Measurements from ENCODE around the gene COL20A1.

Gene COL20A1

DNA sequence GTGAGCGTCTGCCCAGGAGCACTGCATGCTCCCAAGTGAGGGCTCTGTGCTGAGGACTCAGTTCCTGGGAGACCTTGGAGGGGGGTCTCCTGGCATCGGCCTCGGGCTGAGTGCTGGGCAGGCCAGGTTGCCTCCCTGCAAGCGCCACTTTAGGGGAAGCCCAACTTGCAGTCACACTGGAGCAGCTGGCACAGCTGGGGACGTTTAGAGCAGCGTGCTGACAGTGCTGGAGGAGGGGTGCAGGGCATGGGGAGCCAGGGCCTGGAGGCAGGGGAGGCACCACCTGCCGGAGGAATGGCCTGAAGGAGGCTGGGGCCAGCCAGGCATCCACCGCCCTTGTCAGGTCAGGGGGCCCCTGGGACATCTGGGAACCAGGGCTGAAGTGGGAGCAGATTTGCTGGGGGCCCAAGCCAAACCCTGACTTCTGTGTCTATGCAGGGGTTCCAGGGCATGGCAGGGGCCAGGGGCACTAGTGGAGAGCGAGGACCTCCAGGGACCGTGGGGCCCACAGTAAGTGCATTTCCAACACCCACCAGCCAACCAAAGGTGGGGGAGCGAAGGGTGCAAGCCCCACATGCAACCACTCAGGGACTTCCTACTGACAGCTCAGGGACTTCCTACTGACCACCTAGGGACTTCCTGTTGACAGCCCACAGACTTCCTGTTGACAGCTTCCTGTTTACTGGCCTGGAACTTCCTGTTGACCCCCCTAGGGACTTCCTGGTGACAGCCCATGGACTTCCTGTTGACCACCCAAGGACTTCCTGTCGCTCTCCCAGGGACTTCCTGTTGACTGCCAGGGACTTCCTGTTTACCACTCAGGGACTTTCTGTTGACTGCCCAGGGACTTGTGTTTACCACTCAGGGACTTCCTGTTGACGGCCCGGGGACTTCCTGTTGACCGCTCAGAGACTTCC, 33.6 kb downstream of the COL20A1 start (continued):
- no peak for TF ChIP-seq ZNF565 (CRISPR knock-in tag; conservative IDR thresholded peaks at IDR 0.05; ENCODE audit: low read depth)
- TF ChIP-seq TCF4 (CRISPR knock-in tag; IDR thresholded peaks at IDR 0.05; ENCODE audit: borderline replicate concordance), result no peak
- TF ChIP-seq, protein P1, sequence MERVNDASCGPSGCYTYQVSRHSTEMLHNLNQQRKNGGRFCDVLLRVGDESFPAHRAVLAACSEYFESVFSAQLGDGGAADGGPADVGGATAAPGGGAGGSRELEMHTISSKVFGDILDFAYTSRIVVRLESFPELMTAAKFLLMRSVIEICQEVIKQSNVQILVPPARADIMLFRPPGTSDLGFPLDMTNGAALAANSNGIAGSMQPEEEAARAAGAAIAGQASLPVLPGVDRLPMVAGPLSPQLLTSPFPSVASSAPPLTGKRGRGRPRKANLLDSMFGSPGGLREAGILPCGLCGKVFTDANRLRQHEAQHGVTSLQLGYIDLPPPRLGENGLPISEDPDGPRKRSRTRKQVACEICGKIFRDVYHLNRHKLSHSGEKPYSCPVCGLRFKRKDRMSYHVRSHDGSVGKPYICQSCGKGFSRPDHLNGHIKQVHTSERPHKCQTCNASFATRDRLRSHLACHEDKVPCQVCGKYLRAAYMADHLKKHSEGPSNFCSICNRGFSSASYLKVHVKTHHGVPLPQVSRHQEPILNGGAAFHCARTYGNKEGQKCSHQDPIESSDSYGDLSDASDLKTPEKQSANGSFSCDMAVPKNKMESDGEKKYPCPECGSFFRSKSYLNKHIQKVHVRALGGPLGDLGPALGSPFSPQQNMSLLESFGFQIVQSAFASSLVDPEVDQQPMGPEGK (CRISPR knock-in tag; IDR thresholded peaks at IDR 0.05; ENCODE audit: borderline replicate concordance), result no peak
- no peak for TF ChIP-seq RARB (CRISPR knock-in tag; IDR thresholded peaks at IDR 0.05)
- TF ChIP-seq ZNF8 (CRISPR knock-in tag; IDR thresholded peaks at IDR 0.05), result no peak
- TF ChIP-seq, protein P2, sequence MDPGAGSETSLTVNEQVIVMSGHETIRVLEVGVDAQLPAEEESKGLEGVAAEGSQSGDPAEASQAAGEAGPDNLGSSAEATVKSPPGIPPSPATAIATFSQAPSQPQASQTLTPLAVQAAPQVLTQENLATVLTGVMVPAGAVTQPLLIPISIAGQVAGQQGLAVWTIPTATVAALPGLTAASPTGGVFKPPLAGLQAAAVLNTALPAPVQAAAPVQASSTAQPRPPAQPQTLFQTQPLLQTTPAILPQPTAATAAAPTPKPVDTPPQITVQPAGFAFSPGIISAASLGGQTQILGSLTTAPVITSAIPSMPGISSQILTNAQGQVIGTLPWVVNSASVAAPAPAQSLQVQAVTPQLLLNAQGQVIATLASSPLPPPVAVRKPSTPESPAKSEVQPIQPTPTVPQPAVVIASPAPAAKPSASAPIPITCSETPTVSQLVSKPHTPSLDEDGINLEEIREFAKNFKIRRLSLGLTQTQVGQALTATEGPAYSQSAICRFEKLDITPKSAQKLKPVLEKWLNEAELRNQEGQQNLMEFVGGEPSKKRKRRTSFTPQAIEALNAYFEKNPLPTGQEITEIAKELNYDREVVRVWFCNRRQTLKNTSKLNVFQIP (CRISPR knock-in tag; IDR thresholded peaks at IDR 0.05; ENCODE audit: borderline replicate concordance, low read depth), result no peak
- TF ChIP-seq PPARA (CRISPR knock-in tag; IDR thresholded peaks at IDR 0.05; ENCODE audit: borderline replicate concordance), result no peak
- no peak for TF ChIP-seq SNAI2 (CRISPR knock-in tag; IDR thresholded peaks at IDR 0.05)
- no peak for TF ChIP-seq BACH2 (CRISPR knock-in tag; IDR thresholded peaks at IDR 0.05; ENCODE audit: borderline replicate concordance)

DNA sequence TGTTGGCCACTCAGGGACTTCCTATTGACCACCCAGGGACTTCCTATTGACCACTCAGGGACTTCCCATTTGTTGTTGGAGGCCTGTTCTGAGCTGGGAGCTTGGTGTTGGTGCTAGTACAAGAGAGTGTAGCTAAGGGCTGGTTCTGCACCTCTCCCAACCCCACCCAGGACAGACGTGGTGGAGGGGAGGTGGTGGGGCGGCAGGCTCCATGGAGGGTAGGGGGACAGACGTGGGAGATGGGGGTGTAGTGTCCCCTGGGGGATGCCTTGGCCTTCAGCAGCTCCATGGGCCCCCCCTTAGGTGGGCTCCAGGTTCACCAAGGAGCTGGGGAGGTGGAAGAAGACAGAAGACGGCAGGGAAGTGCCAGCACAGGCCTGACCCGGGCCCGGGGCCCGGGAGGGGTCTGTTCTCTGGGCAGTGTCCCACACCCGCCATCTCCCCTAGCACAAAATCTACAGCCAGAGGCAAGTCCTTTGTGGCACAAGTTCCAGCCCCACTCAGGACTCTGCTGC, 34.3 kb downstream of the COL20A1 start:
- ATAC-seq, result no peak

DNA sequence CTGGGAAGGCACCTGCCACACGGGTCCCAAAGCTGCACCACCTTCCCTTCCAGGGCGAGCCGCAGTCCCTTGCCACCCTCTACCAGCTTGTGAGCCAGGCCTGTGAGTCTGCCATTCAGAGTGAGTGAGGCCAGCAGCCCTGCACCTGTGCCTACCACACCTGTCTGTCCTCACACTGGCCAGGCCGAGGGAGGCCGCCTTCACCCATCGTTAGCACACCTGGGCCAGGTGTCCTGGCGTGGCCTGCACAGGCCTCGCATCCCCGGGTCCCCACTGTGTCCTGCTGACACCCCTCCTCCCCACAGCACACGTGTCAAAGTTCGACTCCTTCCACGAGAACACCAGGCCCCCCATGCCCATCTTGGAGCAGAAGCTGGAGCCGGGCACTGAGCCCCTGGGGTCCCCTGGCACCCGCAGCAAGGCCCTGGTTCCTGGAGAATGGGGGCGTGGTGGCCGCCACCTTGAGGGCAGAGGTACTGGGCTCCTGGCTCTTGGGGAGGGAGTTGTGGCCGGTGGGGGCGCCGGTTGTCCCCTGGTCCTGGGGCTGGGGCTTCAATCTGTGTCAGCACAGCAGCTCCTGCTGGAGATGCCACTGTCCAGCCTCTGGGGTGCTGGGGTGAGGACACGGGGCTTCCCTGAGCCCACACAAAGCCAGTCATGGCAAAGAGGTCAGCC, 35.2 kb downstream of the COL20A1 start:
- TF ChIP-seq, protein P3, sequence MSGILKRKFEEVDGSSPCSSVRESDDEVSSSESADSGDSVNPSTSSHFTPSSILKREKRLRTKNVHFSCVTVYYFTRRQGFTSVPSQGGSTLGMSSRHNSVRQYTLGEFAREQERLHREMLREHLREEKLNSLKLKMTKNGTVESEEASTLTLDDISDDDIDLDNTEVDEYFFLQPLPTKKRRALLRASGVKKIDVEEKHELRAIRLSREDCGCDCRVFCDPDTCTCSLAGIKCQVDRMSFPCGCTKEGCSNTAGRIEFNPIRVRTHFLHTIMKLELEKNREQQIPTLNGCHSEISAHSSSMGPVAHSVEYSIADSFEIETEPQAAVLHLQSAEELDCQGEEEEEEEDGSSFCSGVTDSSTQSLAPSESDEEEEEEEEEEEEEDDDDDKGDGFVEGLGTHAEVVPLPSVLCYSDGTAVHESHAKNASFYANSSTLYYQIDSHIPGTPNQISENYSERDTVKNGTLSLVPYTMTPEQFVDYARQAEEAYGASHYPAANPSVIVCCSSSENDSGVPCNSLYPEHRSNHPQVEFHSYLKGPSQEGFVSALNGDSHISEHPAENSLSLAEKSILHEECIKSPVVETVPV (CRISPR knock-in tag; IDR thresholded peaks at IDR 0.05), result no peak
- ATAC-seq, result no peak

More for the DNA sequence above, 34.3 kb downstream of the COL20A1 start:
- TF ChIP-seq, protein P1 (CRISPR knock-in tag; IDR thresholded peaks at IDR 0.05; ENCODE audit: borderline replicate concordance), result no peak
- no peak for TF ChIP-seq TOX (CRISPR knock-in tag; IDR thresholded peaks at IDR 0.05; ENCODE audit: borderline replicate concordance)
- no peak for TF ChIP-seq ISL1 (CRISPR knock-in tag; IDR thresholded peaks at IDR 0.05)
- no peak for TF ChIP-seq OSR1 (CRISPR knock-in tag; IDR thresholded peaks at IDR 0.05)

DNA sequence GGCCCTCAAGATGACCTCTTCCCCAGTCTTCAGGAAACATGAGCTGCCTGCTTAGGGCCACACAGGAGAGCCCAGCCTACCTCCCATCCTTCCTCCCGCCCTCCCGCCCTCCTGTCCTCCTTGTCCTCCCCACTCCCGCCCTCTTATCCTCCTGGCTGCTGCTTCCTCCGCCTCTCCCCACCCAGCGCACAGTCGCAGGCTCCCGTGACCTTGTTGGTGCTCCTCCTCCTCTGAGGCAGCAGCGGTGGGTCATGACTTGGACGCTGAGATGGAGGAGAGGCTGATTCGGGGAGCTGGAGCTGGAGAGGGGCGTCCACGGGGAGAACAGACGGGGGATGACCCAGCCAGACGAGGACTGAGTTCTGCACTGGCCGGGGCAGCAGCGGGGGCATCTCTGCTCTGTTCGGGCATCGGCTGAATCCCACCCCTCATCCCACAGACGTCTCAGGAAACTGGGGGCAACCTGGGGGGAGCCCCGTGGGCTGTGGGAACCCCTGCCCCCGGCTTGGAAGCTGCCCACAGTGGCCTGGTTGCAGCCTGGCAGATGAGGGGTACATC, 35.8 kb downstream of the COL20A1 start:
- ATAC-seq, result no peak
- TF ChIP-seq RARB (CRISPR knock-in tag; IDR thresholded peaks at IDR 0.05) (no peak), ZFP3 (CRISPR knock-in tag; IDR thresholded peaks at IDR 0.05) (no peak), BACH2 (CRISPR knock-in tag; IDR thresholded peaks at IDR 0.05; ENCODE audit: borderline replicate concordance) (no peak), ZNF70 (CRISPR knock-in tag; IDR thresholded peaks at IDR 0.05) (no peak)

DNA sequence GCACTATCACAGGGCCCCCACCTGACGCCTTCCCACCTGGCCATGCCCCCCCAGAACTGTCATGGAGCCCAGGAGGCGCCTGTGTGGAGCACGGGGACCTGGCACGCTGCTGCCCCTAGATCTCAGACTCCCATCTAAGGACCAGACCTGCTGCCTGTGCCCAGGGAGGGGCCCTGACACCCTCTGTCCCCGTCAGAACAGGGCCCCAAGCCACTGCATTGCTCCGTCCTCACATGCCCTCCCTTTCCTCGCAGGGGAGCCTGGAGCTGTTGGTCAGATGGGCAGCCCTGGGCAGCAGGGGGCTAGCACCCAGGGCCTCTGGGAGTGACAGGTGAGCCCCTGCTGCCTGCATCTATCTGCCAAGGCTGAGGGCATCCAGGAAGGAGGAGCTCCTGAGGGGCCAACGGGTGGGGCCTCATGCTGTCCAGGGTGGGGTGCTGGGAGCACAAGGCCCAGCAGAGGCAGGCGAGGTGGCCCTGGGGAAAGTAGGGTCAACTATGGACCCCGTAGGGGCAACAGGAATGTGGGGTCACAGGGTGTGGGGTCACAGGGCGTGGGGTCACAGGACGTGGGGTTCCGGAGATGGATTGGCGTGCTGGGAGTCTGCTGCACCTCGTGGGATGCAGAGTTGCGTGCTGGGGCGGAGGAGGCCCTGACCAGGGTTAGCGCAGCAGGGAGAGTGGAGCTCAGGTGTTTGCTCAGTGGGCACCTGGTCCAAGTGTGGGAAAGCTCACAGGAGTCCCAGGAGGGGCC, 36.5 kb downstream of the COL20A1 start:
- no peak for TF ChIP-seq PPARA (CRISPR knock-in tag; IDR thresholded peaks at IDR 0.05; ENCODE audit: borderline replicate concordance)
- no peak for TF ChIP-seq ESRRG (CRISPR knock-in tag; IDR thresholded peaks at IDR 0.05)
- TF ChIP-seq ZNF565 (CRISPR knock-in tag; conservative IDR thresholded peaks at IDR 0.05; ENCODE audit: low read depth), result no peak
- no peak for TF ChIP-seq SNAI2 (CRISPR knock-in tag; IDR thresholded peaks at IDR 0.05)
- TF ChIP-seq ZFP3 (CRISPR knock-in tag; IDR thresholded peaks at IDR 0.05), result no peak
- ATAC-seq, result no peak
